Measurements from ENCODE around the gene KIAA0232.

DNA sequence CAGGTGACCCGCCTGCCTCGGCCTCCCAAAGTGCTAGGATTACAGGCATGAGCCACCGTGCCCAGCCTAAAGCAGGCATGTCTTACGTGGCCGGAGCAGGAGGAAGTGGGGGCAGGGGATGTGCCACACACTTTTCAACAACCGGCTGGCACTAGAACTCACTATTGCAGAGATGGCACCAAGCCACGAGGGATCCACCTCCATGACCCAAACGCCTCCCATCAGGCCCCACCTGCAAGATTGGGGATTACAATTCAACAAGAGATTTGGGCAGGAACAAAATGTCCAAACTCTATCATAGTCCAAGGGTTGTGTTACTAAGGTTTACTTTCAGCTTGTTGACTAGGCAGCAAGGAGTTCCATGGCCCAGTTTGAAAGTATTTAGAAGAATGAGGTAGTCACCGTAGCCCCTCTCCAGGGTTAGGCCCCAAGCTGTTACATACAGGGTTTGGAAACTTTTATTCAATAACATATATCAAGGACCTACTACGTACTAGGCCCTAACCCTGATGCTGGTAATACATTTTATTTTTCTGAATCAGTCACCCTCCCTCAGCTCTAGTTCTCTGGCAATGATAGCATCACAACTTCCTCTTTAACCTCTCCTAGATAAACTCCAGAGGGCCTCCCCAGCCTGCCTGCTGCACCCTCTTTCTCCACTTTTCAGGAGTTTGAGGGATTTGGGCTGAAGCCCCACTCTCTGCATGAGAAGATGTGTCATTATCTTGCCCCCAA, 109.1 kb downstream of the KIAA0232 start:
- TF ChIP-seq, protein P1, sequence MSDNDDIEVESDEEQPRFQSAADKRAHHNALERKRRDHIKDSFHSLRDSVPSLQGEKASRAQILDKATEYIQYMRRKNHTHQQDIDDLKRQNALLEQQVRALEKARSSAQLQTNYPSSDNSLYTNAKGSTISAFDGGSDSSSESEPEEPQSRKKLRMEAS (IDR thresholded peaks at IDR 0.05), result peak; percentile 84
- TF ChIP-seq, protein P2, sequence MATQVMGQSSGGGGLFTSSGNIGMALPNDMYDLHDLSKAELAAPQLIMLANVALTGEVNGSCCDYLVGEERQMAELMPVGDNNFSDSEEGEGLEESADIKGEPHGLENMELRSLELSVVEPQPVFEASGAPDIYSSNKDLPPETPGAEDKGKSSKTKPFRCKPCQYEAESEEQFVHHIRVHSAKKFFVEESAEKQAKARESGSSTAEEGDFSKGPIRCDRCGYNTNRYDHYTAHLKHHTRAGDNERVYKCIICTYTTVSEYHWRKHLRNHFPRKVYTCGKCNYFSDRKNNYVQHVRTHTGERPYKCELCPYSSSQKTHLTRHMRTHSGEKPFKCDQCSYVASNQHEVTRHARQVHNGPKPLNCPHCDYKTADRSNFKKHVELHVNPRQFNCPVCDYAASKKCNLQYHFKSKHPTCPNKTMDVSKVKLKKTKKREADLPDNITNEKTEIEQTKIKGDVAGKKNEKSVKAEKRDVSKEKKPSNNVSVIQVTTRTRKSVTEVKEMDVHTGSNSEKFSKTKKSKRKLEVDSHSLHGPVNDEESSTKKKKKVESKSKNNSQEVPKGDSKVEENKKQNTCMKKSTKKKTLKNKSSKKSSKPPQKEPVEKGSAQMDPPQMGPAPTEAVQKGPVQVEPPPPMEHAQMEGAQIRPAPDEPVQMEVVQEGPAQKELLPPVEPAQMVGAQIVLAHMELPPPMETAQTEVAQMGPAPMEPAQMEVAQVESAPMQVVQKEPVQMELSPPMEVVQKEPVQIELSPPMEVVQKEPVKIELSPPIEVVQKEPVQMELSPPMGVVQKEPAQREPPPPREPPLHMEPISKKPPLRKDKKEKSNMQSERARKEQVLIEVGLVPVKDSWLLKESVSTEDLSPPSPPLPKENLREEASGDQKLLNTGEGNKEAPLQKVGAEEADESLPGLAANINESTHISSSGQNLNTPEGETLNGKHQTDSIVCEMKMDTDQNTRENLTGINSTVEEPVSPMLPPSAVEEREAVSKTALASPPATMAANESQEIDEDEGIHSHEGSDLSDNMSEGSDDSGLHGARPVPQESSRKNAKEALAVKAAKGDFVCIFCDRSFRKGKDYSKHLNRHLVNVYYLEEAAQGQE (IDR thresholded peaks at IDR 0.05), result peak; percentile 34
- TF ChIP-seq, protein P3, sequence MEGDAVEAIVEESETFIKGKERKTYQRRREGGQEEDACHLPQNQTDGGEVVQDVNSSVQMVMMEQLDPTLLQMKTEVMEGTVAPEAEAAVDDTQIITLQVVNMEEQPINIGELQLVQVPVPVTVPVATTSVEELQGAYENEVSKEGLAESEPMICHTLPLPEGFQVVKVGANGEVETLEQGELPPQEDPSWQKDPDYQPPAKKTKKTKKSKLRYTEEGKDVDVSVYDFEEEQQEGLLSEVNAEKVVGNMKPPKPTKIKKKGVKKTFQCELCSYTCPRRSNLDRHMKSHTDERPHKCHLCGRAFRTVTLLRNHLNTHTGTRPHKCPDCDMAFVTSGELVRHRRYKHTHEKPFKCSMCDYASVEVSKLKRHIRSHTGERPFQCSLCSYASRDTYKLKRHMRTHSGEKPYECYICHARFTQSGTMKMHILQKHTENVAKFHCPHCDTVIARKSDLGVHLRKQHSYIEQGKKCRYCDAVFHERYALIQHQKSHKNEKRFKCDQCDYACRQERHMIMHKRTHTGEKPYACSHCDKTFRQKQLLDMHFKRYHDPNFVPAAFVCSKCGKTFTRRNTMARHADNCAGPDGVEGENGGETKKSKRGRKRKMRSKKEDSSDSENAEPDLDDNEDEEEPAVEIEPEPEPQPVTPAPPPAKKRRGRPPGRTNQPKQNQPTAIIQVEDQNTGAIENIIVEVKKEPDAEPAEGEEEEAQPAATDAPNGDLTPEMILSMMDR (IDR thresholded peaks at IDR 0.05; ENCODE audit: low read depth, low read length, missing input control), result no peak
- peak; percentile 48 to 49 for TF ChIP-seq RAD21 (IDR thresholded peaks at IDR 0.05)
- peak; percentile 98 for TF ChIP-seq SP1 (IDR thresholded peaks at IDR 0.05)
- TF ChIP-seq, protein P4, sequence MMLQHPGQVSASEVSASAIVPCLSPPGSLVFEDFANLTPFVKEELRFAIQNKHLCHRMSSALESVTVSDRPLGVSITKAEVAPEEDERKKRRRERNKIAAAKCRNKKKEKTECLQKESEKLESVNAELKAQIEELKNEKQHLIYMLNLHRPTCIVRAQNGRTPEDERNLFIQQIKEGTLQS (IDR thresholded peaks at IDR 0.05), result peak; percentile 72
